CD14-positive monocyte (primary cell): ENCODE measurements around the gene SOBP. TPM values are rescaled to one million over a fixed set of nuclear protein-coding genes. Genes with fewer than 3 reads are reported as not detected.

Experiments used
- DNase-seq, 3 donors: peaks; one replicate each; pipeline ENCODE4 v3.0.0-alpha.2; 2011 to 2022
- H2AFZ ChIP-seq: 2 replicates; pipeline ENCODE4 v1.6.0; 2012; ENCODE audit warnings: mild to moderate bottlenecking, low read depth, low read length, inconsistent platforms; ENCODE audit not compliant: insufficient read depth, poor library complexity, severe bottlenecking
- H3K27ac ChIP-seq, 2 donors: 1 replicate in 1 of 2; 2 replicates in 1 of 2; pipeline ENCODE4 v1.5.1; 2012 to 2013; ENCODE audit warnings: low read length in 2 of 2, control low read depth in 1 of 2, inconsistent platforms in 1 of 2, low read depth in 1 of 2, mild to moderate bottlenecking in 1 of 2
- H3K27me3 ChIP-seq, 2 donors: one replicate each; pipeline versions ENCODE4 v1.6.0 to v1.6.1; 2011 to 2013; ENCODE audit warnings: low read length in 2 of 2; ENCODE audit not compliant: control insufficient read depth in 2 of 2, insufficient read depth in 2 of 2
- H3K36me3 ChIP-seq, 2 donors: replicated peaks in 1 of 2; 1 replicate in 1 of 2; 2 replicates in 1 of 2; pipeline versions ENCODE4 v1.5.1 to v1.6.1; 2012 to 2013; ENCODE audit warnings: low read length in 2 of 2, control low read depth in 1 of 2, inconsistent platforms in 1 of 2, mild to moderate bottlenecking in 1 of 2; ENCODE audit not compliant: insufficient read depth in 2 of 2, control insufficient read depth in 1 of 2
- H3K4me1 ChIP-seq, 2 donors: 1 replicate in 1 of 2; 2 replicates in 1 of 2; pipeline versions ENCODE4 v1.5.1 to v1.6.1; 2012 to 2013; ENCODE audit warnings: low read length in 2 of 2, control low read depth in 1 of 2, inconsistent platforms in 1 of 2, mild to moderate bottlenecking in 1 of 2, moderate library complexity in 1 of 2; ENCODE audit not compliant: insufficient read depth in 2 of 2, control insufficient read depth in 1 of 2
- H3K4me2 ChIP-seq: replicated peaks from 2 replicates; pipeline ENCODE3; 2012; ENCODE audit warnings: low read length, moderate library complexity, mild to moderate bottlenecking; ENCODE audit not compliant: poor library complexity, severe bottlenecking; ENCODE audit errors: extremely low read depth
- H3K4me3 ChIP-seq, 3 experiments: fragments of 200-600 bp in 1 of 3; sonication (generic) in 1 of 3; replicated peaks in 1 of 3; 1 replicate in 2 of 3; 2 replicates in 1 of 3; pipeline ENCODE4 v1.5.1; 2011 to 2013; ENCODE audit warnings: low read length in 3 of 3, mild to moderate bottlenecking in 3 of 3, control low read depth in 2 of 3, low read depth in 2 of 3, inconsistent platforms in 1 of 3, moderate library complexity in 1 of 3
- H3K79me2 ChIP-seq: 2 replicates; pipeline ENCODE4 v1.6.0; 2012; ENCODE audit warnings: mild to moderate bottlenecking, control low read depth, inconsistent platforms, low read length, moderate library complexity; ENCODE audit not compliant: insufficient read depth
- H3K9ac ChIP-seq: 2 replicates; pipeline ENCODE4 v1.6.0; 2017; ENCODE audit warnings: low read length, mild to moderate bottlenecking; ENCODE audit not compliant: insufficient read depth, poor library complexity, severe bottlenecking
- H3K9me3 ChIP-seq, 2 donors: replicated peaks in 1 of 2; 1 replicate in 1 of 2; 2 replicates in 1 of 2; pipeline versions ENCODE4 v1.5.1 to v1.6.1; 2012 to 2013; ENCODE audit warnings: low read length in 2 of 2, control low read depth in 1 of 2; ENCODE audit not compliant: control insufficient read depth in 1 of 2, insufficient read depth in 1 of 2
- H4K20me1 ChIP-seq: 2 replicates; pipeline ENCODE4 v1.6.0; 2012; ENCODE audit warnings: mild to moderate bottlenecking, low read length, control low read depth, moderate library complexity; ENCODE audit not compliant: insufficient read depth
- H3K27ac Mint-ChIP-seq, 7 donors: one replicate each; pipeline ENCODE4 v1.8.0; 2020; ENCODE audit warnings: mild to moderate bottlenecking in 7 of 7, mixed read lengths in 7 of 7, moderate library complexity in 6 of 7, inconsistent platforms in 2 of 7
- H3K27me3 Mint-ChIP-seq, 3 donors: one replicate each; pipeline ENCODE4 v1.8.0; 2021 to 2022; ENCODE audit warnings: low read depth in 3 of 3, mild to moderate bottlenecking in 3 of 3, mixed read lengths in 3 of 3, moderate library complexity in 3 of 3, inconsistent platforms in 1 of 3
- H3K36me3 Mint-ChIP-seq, 2 donors: one replicate each; pipeline ENCODE4 v1.8.0; 2020; ENCODE audit warnings: mixed read lengths in 2 of 2, inconsistent platforms in 1 of 2, mild to moderate bottlenecking in 1 of 2
- H3K4me1 Mint-ChIP-seq: one replicate; pipeline ENCODE4 v1.8.0; 2020; ENCODE audit warnings: mild to moderate bottlenecking, mixed read lengths
- H3K4me3 Mint-ChIP-seq, 2 donors: one replicate each; pipeline ENCODE4 v1.8.0; 2020; ENCODE audit warnings: mild to moderate bottlenecking in 2 of 2, mixed read lengths in 2 of 2, moderate library complexity in 1 of 2
- H3K9me3 Mint-ChIP-seq, 7 donors: one replicate each; pipeline ENCODE4 v1.8.0; 2020 to 2022; ENCODE audit warnings: mixed read lengths in 7 of 7, mild to moderate bottlenecking in 6 of 7, moderate library complexity in 6 of 7, inconsistent platforms in 2 of 7
- WGBS: methylation state at CpG from one replicate; pipeline ENCODE4 v1.1.5; 2013; ENCODE audit warnings: missing lambda C conversion rate; ENCODE audit not compliant: insufficient coverage; 5-methylcytosine and 5-hydroxymethylcytosine counted together
- intact Hi-C, 2 donors: fragments of 100-400 bp; cut with micrococcal nuclease; formaldehyde crosslinking; loops; one replicate each; pipeline versions ENCODE4 v1.15.0 to v1.15.1; 2023
- polyA plus RNA-seq, 3 donors: library from polyadenylated mRNA; depleted of rRNA in 1 of 3; unstranded in 2 of 3; stranded (reverse) in 1 of 3; fragments of 300-500 nt in 2 of 3; fragments of >200 nt in 1 of 3; fragmentation: Illumina TruSeq in 2 of 3; gene quantifications; 1 replicate in 2 of 3; 2 replicates in 1 of 3; pipeline ENCODE4 v1.2.3, GENCODE V29; 2012 to 2021
- TF ChIP-seq, protein P1 (sequence below): fragments of 200-600 bp; IDR thresholded peaks from one replicate; pipeline ENCODE4 v1.8.0; 2022; ENCODE audit warnings: antibody characterized with exemption, mild to moderate bottlenecking

The SOBP gene
- polyA plus RNA-seq, 3 donors = not detected

DNA sequence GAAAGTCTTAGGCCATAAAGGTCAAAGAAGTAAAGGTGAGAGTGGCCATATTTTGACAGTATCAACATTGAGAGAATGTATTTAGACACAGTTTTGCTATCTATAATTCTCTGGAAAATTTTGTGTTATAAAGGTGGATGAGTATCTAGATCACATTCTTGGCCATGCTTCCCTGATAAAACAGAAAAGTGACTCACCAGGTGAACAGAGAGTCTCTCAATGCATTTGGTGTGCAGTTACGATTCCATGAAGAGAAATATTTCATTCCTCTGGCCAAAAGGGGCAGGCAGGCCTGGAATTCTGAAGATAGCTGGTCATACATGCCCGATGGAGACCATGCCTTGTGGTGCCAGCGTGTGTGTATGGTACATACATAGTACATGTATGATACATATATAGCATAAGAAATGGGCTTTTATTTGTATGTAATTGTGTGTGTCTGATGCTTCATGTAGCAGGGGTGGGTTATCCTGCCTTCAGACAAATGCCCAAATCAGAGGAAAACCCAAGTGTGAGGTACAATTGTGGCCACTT, 164.0 kb downstream of the SOBP start:
- no peaks in the 10 kb centered on the region for H3K36me3 ChIP-seq
- TF ChIP-seq, protein P1, sequence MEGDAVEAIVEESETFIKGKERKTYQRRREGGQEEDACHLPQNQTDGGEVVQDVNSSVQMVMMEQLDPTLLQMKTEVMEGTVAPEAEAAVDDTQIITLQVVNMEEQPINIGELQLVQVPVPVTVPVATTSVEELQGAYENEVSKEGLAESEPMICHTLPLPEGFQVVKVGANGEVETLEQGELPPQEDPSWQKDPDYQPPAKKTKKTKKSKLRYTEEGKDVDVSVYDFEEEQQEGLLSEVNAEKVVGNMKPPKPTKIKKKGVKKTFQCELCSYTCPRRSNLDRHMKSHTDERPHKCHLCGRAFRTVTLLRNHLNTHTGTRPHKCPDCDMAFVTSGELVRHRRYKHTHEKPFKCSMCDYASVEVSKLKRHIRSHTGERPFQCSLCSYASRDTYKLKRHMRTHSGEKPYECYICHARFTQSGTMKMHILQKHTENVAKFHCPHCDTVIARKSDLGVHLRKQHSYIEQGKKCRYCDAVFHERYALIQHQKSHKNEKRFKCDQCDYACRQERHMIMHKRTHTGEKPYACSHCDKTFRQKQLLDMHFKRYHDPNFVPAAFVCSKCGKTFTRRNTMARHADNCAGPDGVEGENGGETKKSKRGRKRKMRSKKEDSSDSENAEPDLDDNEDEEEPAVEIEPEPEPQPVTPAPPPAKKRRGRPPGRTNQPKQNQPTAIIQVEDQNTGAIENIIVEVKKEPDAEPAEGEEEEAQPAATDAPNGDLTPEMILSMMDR = no peak
- Mint-ChIP-seq H3K27ac (no peak overlapping the region), H3K4me3 (no peak overlapping the region), H3K36me3 (no peaks in the 10 kb centered on the region), H3K4me1 (peaks cover 65% of the 10 kb centered on the region), H3K9me3 (peaks cover 0 to 3% (median 0%) of the 10 kb centered on the region in 7 donors), H3K27me3 (peaks cover 3 to 16% (median 13%) of the 10 kb centered on the region in 3 donors)
- no peaks in the 10 kb centered on the region for H4K20me1 ChIP-seq
- H3K4me2 ChIP-seq = no peak overlapping the region
- no peaks in the 10 kb centered on the region for H3K79me2 ChIP-seq
- H3K4me3 ChIP-seq = no peak overlapping the region
- no peak for DNase-seq
- 100% methylated on average over 1 of the region's 3 CpGs for WGBS
- no peaks in the 10 kb centered on the region for H3K9me3 ChIP-seq
- H3K4me1 ChIP-seq = peaks cover 47 to 59% of the 10 kb centered on the region in 2 donors
- intact Hi-C loops = no loop called here
- H3K27me3 ChIP-seq = no peaks in the 10 kb centered on the region
- no peak overlapping the region for H3K9ac ChIP-seq
- H2AFZ ChIP-seq = no peak overlapping the region
- no peak overlapping the region for H3K27ac ChIP-seq

DNA sequence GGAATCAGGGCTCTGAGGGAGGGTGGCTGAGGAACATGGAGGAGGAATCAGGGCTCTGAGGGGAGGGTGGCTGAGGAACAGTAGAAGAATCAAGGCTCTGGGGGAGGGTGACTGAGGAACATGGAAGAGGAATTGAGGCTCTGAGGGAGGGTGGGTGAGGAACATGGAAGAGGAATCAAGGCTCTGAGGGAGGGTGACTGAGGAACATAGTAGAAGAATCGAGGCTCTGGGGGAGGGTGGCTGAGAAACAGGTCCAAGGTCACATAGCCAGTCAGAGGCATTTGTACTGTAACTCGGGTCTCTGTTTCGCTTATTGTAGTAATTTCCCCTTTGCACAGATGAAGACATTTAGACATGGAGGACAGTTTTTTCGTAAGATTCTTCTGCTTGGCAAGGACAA, 164.8 kb downstream of the SOBP start:
- Histone ChIP-seq H3K36me3 (no peaks in the 10 kb centered on the region), H3K9me3 (no peaks in the 10 kb centered on the region), H3K27me3 (peaks cover 0 to 3% of the 10 kb centered on the region in 2 donors), H2AFZ (no peak overlapping the region), H3K27ac (no peak overlapping the region), H4K20me1 (no peaks in the 10 kb centered on the region), H3K4me2 (peak overlapping the region; percentile 13), H3K79me2 (no peaks in the 10 kb centered on the region), H3K4me3 (no peak overlapping the region), H3K9ac (no peak overlapping the region), H3K4me1 (peaks cover 47 to 59% of the 10 kb centered on the region in 2 donors)
- no peaks in the 10 kb centered on the region for H3K36me3 Mint-ChIP-seq
- H3K27ac Mint-ChIP-seq = peak overlapping the region in 5 of 7 donors; percentile 30 to 73 (median 55)
- H3K9me3 Mint-ChIP-seq = peaks cover 0 to 3% (median 0%) of the 10 kb centered on the region in 7 donors
- peaks cover 3 to 20% (median 11%) of the 10 kb centered on the region in 3 donors for H3K27me3 Mint-ChIP-seq
- peak overlapping the region in 1 of 2 donors; percentile 76 for H3K4me3 Mint-ChIP-seq
- intact Hi-C loops = no loop called here
- WGBS = 27% methylated on average over 3 of the region's 4 CpGs
- TF ChIP-seq, protein P1 = no peak
- H3K4me1 Mint-ChIP-seq = peaks cover 65% of the 10 kb centered on the region
- DNase-seq = peak in 2 of 3 donors; percentile 2 to 15
